AG09309 (cell line): ENCODE data around the gene CNPPD1.

ENCODE experiments used
- DNase-seq: peaks from one replicate; pipeline ENCODE4 v3.0.0-alpha.2; 2010; ENCODE audit warnings: low read depth
- H3K4me3 ChIP-seq: 2 replicates; pipeline ENCODE4 v1.5.1; 2011; ENCODE audit warnings: mild to moderate bottlenecking, low read depth, low read length, moderate library complexity; ENCODE audit not compliant: control insufficient read depth
- TF ChIP-seq, protein P1 (sequence below): IDR thresholded peaks from 2 replicates; pipeline ENCODE4 v1.5.1; 2011; ENCODE audit warnings: mild to moderate bottlenecking, low read depth, low read length, inconsistent platforms; ENCODE audit not compliant: insufficient read depth, control insufficient read depth; ENCODE audit errors: missing control alignments

CNPPD1 gene

DNA sequence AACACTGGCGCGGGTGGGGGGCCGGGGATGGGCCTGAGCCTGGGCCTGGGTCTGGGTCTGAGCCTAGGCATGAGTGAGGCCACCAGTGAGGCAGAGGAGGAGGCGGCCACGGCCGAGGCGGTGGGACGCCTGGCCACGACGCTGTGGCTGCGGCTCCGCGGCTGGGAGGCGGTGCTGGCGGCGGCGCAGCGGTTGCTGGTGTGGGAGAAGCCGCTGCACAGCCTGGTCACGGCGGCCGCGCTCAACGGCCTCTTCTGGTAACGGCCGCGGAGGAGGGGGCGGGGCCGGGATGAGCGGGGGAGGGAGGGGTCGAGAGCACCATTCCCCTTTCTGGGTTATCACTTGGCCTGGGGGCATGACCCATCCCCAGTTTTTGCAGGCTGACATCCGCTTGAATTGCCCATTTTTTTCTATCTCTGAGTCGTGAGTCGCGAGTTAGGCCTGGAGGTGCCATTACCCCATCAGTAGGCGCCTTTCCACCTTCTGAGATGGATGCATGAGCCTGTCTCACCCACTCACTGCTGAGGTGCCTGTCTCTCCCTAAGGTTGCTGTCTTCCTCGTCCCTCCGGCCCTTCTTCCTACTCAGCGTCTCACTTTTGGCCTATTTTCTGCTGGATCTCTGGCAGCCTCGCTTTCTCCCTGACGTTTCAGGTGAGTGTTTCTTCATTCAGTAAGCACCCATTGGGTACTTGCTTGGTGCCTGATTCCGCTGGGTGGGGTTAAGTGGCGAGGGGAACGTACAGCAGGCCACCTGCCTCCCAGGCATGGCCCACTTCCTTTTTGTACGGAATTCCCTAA lies 1.9 kb upstream of the CNPPD1 start:
- peak overlapping the region; percentile 76 for H3K4me3 ChIP-seq
- DNase-seq: no peak
- TF ChIP-seq, protein P1, sequence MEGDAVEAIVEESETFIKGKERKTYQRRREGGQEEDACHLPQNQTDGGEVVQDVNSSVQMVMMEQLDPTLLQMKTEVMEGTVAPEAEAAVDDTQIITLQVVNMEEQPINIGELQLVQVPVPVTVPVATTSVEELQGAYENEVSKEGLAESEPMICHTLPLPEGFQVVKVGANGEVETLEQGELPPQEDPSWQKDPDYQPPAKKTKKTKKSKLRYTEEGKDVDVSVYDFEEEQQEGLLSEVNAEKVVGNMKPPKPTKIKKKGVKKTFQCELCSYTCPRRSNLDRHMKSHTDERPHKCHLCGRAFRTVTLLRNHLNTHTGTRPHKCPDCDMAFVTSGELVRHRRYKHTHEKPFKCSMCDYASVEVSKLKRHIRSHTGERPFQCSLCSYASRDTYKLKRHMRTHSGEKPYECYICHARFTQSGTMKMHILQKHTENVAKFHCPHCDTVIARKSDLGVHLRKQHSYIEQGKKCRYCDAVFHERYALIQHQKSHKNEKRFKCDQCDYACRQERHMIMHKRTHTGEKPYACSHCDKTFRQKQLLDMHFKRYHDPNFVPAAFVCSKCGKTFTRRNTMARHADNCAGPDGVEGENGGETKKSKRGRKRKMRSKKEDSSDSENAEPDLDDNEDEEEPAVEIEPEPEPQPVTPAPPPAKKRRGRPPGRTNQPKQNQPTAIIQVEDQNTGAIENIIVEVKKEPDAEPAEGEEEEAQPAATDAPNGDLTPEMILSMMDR: no peak

DNA sequence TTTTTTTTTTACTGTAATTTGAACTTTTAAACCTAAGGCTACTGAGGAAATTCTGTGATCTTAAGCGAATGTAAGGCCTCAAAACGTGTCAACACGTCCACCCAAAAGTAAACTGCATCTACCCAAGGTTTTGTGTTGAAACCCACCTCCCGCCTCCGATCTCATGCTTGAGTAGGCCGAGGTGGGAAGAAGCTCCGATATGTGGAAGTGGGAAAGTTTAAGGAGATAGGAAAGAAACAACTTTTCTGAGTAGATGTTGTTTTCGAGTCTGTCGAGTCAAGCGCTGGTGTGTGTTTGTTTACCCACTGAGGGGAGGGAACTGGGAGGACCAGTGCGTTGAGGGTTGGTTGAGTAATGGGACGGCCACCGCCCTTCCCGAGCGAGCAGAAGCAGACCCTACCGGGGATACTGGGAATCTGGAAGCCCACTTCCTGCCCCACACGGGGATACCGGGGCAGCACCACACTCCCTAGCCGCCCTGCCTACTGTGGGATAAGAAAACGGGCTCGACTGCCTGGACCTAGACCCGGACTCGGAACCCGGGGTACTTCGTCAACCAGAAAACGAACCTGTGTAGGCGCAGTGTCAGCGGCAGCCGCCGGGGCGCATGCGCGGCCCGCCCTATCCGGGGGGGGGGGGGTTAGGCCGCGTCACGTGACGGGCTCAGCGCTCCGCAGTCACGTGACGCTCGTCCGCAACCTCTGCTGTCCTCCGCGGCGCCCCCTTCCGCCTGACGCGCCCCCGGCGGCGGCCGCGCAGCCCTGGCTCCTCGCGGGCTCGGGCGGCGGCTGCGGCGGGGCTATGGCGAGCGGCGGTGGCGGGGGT lies 1.0 kb upstream of the CNPPD1 start, which contains the start of gene RETREG2:
Gene RETREG2, plus strand, starts transcription at position 724 of the 825 bp plus-strand sequence. Its CDS starts 78 bp downstream, at position 802.
- peak within 1 kb of the TSS; percentile 76 for H3K4me3 ChIP-seq
- TF ChIP-seq, protein P1: peak; percentile 23
- peak; percentile 60 for DNase-seq

DNA sequence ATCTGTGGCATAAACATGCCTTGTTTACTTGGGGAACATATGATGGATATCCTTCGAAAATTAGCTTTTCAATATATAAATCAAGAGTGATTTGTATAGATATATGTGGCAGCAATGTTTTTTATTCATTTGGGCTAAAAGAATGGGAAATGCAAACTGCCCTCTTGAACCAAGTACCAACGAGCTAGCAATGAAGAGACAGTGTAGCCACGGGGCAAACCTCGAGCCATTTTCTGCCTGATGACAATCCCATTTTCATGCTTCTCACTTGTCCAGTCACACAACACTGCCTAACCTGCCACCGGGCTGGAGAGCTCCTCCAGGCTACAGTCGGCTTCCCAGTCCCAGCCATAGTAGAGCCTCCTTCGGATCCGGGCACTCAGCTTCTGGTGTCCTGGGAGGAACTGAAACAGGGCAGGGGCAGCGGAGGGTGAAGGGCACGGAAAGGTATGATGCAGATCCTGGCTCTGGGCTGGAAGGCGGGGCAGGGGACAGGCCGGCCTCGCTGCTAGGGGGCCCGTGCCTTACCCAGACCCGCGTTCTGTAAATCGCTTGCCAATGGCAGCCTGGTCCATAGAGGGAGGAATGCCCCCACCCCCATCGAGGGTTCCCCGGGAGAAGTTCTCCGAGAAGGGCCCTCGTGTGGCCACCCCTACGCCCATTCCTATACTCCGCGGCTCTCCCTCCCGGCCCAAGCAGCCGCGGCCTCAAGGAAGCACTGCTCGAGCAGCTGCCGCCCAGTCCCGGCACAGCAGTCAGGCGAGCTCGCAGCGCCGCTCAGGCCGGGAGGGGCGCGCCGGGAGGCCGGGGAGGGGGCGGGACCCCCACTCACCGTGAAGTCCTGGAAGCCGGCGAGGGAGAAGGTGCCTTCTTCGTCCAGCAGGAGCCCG lies 552 bp downstream of the CNPPD1 start:
- TF ChIP-seq, protein P1: peak; percentile 1
- no peak for DNase-seq
- H3K4me3 ChIP-seq: peak overlapping the region; percentile 63

DNA sequence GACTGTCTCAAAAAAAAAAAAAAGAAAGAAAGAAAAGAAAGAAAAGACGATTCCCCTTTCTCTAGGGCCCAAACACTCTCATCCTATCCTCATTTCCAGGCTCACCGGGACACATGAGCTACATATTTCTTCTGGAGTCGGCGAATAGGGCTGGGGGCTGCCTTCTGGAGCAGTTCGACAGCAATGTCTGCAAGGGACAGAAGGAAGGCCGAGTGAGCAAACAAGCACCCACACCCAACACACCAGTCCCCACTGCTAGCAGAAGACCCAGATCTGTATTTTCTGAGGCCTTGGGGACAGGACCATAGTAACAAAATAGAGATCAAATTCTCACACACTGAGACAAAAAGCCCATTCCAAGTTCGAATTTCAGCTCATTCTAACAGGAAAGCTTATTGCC lies 1.2 kb downstream of the CNPPD1 start:
- DNase-seq: no peak
- H3K4me3 ChIP-seq: peak overlapping the region; percentile 9
- TF ChIP-seq, protein P1: no peak

DNA sequence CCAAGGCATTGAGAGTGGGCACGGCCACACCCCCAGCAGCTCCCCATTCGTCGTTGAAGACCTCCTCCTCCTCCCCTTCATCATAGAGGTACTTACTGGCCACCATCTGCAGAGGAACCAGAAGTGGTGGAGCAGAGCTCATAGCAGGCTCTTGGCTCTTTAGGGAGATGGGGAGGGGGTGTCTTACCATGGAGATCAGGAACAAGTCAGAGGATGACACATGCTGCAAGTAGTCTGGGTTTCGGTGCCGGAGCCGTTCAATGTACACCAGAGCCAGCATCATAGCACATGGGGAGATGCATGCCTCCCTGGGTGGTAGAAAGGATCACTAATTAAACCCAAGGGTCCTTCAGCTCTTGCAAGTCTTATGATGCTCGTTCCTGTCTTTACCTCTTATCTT lies 1.9 kb downstream of the CNPPD1 start:
- TF ChIP-seq, protein P1: no peak
- DNase-seq: no peak
- no peak overlapping the region for H3K4me3 ChIP-seq

DNA sequence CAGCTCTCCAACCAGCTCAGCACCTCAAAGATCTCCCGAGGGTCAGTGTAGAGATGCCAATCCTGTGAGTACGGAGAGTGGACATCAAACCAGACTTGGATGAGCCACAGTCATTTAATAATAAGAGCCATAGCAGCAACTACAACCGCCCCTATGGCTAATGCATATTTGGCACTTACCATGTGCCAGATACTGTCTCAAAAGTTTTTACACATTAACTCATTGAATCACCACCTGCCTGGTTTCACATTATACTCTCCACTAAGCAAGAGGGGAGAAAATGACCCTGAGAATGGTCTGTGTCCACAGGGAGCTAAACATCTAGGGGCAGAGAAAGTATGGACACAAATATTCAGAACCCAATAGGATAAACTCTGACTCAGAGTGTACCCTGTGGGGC lies 2.6 kb downstream of the CNPPD1 start:
- TF ChIP-seq, protein P1: no peak
- H3K4me3 ChIP-seq: no peak overlapping the region
- DNase-seq: no peak
